Skeletal muscle tissue (tissue), 4 donors: ENCODE data around the gene RPL9. TPM values are rescaled to one million over a fixed set of nuclear protein-coding genes. Genes with fewer than 3 reads are reported as not detected.
"Not testable (repeated sequence)": the region's sequence is repeated elsewhere in the genome, so short reads cannot be mapped to it uniquely, and the experiment has no call there.

ENCODE experiments used
- H3K27ac ChIP-seq: one replicate; pipeline ENCODE4 v1.7.0; 2013; ENCODE audit warnings: mild to moderate bottlenecking, low read depth, low read length, inconsistent platforms
- H3K27me3 ChIP-seq, 3 donors: one replicate each; pipeline ENCODE4 v1.7.0; 2013; ENCODE audit warnings: low read length in 3 of 3; ENCODE audit not compliant: control insufficient read depth in 3 of 3, insufficient read depth in 3 of 3
- H3K36me3 ChIP-seq, 3 donors: one replicate each; pipeline ENCODE4 v1.7.0; 2013; ENCODE audit warnings: low read length in 3 of 3; ENCODE audit not compliant: control insufficient read depth in 3 of 3, insufficient read depth in 3 of 3
- H3K4me1 ChIP-seq, 3 donors: one replicate each; pipeline ENCODE4 v1.7.0; 2013; ENCODE audit warnings: low read length in 3 of 3, mild to moderate bottlenecking in 3 of 3; ENCODE audit not compliant: control insufficient read depth in 3 of 3, insufficient read depth in 3 of 3
- H3K4me3 ChIP-seq, 3 donors: one replicate each; pipeline ENCODE4 v1.7.0; 2013; ENCODE audit warnings: low read length in 3 of 3
- H3K9ac ChIP-seq, 3 donors: one replicate each; pipeline ENCODE4 v1.7.0; 2013; ENCODE audit warnings: low read length in 3 of 3, mild to moderate bottlenecking in 3 of 3, moderate library complexity in 2 of 3, low read depth in 1 of 3
- H3K9me3 ChIP-seq, 3 donors: one replicate each; pipeline ENCODE4 v1.7.0; 2013; ENCODE audit warnings: low read length in 3 of 3; ENCODE audit not compliant: control insufficient read depth in 3 of 3
- total RNA-seq: library from RNA; depleted of rRNA; stranded (reverse); fragments of >200 nt; gene quantifications from one replicate; pipeline ENCODE4 v1.2.3, GENCODE V29; 2014
- donor health status: Osteomylitis.

Gene RPL9
- total RNA-seq, 1 donor from 2014 or later, result 5,741 TPM

- no peak overlapping the region for H3K9ac ChIP-seq
- H3K9me3 ChIP-seq, result no peaks in the 10 kb centered on the region
- H3K36me3 ChIP-seq, result no peaks in the 10 kb centered on the region
- no peaks in the 10 kb centered on the region for H3K4me1 ChIP-seq
- H3K27me3 ChIP-seq, result no peaks in the 10 kb centered on the region
- H3K4me3 ChIP-seq, result no peak overlapping the region
- no peak overlapping the region for H3K27ac ChIP-seq
Observed at GRCh38 chr4:39427520-39428114, 31.1 kb downstream of the RPL9 start.

- H3K4me3 ChIP-seq, result no peak overlapping the region
- H3K9ac ChIP-seq, result no peak overlapping the region
- no peak overlapping the region for H3K27ac ChIP-seq
- H3K36me3 ChIP-seq, result no peaks in the 10 kb centered on the region
- H3K4me1 ChIP-seq, result no peaks in the 10 kb centered on the region
- no peaks in the 10 kb centered on the region for H3K9me3 ChIP-seq
- H3K27me3 ChIP-seq, result no peaks in the 10 kb centered on the region
Observed at GRCh38 chr4:39426728-39427127, 32.0 kb downstream of the RPL9 start.

- H3K4me1 ChIP-seq, H3K9ac ChIP-seq, H3K9me3 ChIP-seq, H3K36me3 ChIP-seq, H3K27ac ChIP-seq, H3K27me3 ChIP-seq, H3K4me3 ChIP-seq: not testable (repeated sequence)
Observed at GRCh38 chr4:39425297-39425696, 33.4 kb downstream of the RPL9 start.

GRCh38 chr4:39422247-39422646 lies 36.5 kb downstream of the RPL9 start:
- Histone ChIP-seq H3K27me3 (no peaks in the 10 kb centered on the region), H3K9me3 (no peaks in the 10 kb centered on the region), H3K27ac (no peak overlapping the region), H3K36me3 (no peaks in the 10 kb centered on the region), H3K4me1 (no peaks in the 10 kb centered on the region), H3K9ac (no peak overlapping the region), H3K4me3 (no peak overlapping the region)

- Histone ChIP-seq H3K9ac (no peak overlapping the region), H3K4me1 (no peaks in the 10 kb centered on the region), H3K36me3 (no peaks in the 10 kb centered on the region), H3K27me3 (no peaks in the 10 kb centered on the region), H3K4me3 (no peak overlapping the region), H3K9me3 (no peaks in the 10 kb centered on the region), H3K27ac (no peak overlapping the region)
Observed at GRCh38 chr4:39415678-39416283, 42.9 kb downstream of the RPL9 start.

- not testable (repeated sequence) for H3K4me3 ChIP-seq, H3K36me3 ChIP-seq, H3K9ac ChIP-seq, H3K27me3 ChIP-seq, H3K27ac ChIP-seq, H3K9me3 ChIP-seq, H3K4me1 ChIP-seq
Observed at GRCh38 chr4:39411561-39411960, 47.2 kb downstream of the RPL9 start.

GRCh38 chr4:39410415-39410814 lies 48.3 kb downstream of the RPL9 start:
- Histone ChIP-seq H3K36me3 (no peaks in the 10 kb centered on the region), H3K4me1 (peaks cover 0 to 4% (median 0%) of the 10 kb centered on the region in 3 donors), H3K4me3 (no peak overlapping the region), H3K27me3 (peaks cover 0 to 5% (median 0%) of the 10 kb centered on the region in 3 donors), H3K9ac (no peak overlapping the region), H3K27ac (no peak overlapping the region), H3K9me3 (no peaks in the 10 kb centered on the region)

- Histone ChIP-seq H3K36me3 (no peaks in the 10 kb centered on the region), H3K27ac (no peak overlapping the region), H3K27me3 (peaks cover 0 to 5% (median 0%) of the 10 kb centered on the region in 3 donors)
Observed at GRCh38 chr4:39407584-39407885, 51.2 kb downstream of the RPL9 start.

GRCh38 chr4:39406763-39407583 lies 51.7 kb downstream of the RPL9 start, which contains the start of gene KLB:
TSS of gene KLB (plus strand) at chr4:39406930. CDS start at chr4:39406950, 20 bp downstream.
- Histone ChIP-seq H3K4me3 (no peak within 1 kb of the TSS), H3K9ac (no peak within 1 kb of the TSS), H3K36me3 (no peaks in the 10 kb centered on the region), H3K27me3 (peaks cover 0 to 5% (median 0%) of the 10 kb centered on the region in 3 donors), H3K4me1 (peaks cover 0 to 4% (median 0%) of the 10 kb centered on the region in 3 donors), H3K9me3 (no peaks in the 10 kb centered on the region), H3K27ac (no peak within 1 kb of the TSS)

More at GRCh38 chr4:39407584-39407885, 51.2 kb downstream of the RPL9 start:
- Histone ChIP-seq H3K4me1 (peaks cover 0 to 4% (median 0%) of the 10 kb centered on the region in 3 donors), H3K4me3 (no peak overlapping the region), H3K9ac (no peak overlapping the region), H3K9me3 (no peaks in the 10 kb centered on the region)
